DMS53 (cell line): ENCODE results near the gene PRKN.

Experiments used
- DNase-seq: peaks from one replicate; lab custom pipeline; 2025; lab: John Stamatoyannopoulos, UW

Gene PRKN

DNA sequence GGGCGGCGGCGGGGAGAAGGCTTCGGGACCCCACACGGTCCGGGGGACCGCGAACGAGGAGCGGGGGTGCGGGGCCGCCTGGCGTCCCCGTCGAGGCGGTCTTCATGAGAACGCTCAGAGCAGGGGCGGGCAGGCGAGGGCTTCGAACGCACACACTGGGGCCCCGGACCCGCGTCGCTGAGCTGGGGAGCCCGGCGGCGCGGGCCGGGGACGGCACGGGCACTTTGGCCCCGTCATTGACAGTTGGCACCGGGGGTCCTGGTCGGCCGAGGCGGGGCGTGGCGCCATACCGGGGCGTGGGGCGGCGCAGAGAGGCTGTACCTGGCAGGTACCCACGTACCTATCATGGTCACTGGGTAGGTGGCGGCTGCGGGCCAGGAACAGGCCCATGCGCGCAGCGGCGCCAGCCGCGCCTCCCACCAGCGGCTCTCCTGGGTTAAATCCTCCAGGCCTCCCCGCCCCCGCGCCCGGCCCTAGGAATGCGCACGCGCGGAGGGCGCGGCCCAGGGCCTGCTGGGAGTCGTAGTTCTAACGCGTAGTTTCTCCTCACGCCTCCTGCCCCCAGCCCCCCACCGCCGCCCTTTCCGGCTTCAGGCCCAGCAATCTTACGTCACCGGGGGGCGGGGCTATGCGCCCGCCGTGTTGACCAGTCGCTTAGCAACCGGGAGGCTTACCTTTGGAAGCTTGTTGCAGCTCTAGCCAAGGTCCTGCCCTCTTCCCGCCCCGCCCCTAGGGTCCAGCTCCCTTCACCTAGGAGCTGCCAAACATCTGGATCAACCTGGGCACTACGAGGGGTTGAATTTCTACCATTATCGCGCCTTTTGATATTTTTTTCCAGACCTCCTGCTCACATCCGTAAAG lies at the start of gene PRKN, which contains the start of gene PACRG:
Gene PRKN (minus strand): TSS at position 445 of the 861 bp plus-strand sequence.
Gene PACRG (plus strand): TSS at position 653 of the 861 bp plus-strand sequence.
- peak; percentile 99 for DNase-seq

DNA sequence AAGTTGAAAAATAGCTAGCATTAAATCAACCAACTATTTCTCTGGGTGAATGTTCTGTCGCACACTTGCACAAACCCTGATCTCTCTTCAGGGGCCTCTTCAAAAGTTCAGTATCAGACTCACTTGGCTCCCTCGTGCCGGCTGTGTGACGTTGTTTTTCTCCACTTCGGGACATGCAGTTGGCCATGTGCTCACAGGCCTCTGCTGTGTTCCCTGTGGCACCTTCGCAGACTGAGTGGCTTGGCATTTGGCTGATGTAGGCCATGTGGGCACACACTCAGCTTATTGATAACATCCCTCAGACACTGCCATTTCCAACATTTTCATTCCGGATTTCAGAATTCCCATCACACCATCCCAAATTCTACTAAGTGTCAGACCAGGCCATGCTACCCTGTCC lies 49.5 kb upstream of the PRKN start:
- no peak for DNase-seq

GRCh38 chr6:162773996-162774395 lies 46.4 kb upstream of the PRKN start:
- DNase-seq = no peak

GRCh38 chr6:162772466-162772865 lies 44.9 kb upstream of the PRKN start:
- no peak for DNase-seq

GRCh38 chr6:162770955-162771354 lies 43.4 kb upstream of the PRKN start:
- no peak for DNase-seq

DNA sequence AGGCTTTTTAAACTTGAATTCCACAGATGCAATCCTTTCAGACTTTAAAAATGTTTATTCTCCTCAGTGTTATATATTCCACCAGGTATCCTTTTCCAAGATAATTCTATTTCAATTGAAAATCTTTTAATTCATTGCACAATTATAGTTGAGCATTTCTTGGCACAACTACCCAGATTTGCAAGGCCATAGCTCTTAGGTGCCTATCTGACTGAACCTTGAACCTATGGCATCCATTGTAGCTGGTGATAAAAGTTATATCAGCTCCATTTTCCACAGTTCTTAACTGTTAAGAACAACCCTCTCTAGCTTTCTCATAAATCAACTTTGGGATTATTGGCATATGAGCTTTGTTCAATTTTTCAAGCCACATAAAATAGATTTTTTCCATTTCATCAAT lies 42.6 kb upstream of the PRKN start:
- no peak for DNase-seq

DNA sequence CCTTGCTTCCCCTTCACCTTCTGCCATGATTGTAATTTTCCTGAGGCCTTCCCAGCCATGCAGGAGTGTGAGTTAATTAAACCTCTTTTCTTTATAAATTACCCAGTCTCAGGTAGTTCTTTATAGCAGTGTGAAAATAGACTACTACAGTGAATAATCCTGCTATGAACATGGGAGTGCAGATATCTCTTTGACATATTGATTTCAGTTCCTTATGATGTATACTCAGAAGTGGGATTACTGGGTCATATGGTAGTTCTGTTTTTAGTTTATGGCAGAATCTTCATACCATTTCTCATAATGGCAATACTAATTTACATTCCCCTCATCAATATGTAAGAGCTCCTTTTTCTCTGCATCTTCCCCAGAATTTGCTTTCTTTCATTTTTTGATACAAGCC lies 26.2 kb upstream of the PRKN start:
- DNase-seq = no peak

DNA sequence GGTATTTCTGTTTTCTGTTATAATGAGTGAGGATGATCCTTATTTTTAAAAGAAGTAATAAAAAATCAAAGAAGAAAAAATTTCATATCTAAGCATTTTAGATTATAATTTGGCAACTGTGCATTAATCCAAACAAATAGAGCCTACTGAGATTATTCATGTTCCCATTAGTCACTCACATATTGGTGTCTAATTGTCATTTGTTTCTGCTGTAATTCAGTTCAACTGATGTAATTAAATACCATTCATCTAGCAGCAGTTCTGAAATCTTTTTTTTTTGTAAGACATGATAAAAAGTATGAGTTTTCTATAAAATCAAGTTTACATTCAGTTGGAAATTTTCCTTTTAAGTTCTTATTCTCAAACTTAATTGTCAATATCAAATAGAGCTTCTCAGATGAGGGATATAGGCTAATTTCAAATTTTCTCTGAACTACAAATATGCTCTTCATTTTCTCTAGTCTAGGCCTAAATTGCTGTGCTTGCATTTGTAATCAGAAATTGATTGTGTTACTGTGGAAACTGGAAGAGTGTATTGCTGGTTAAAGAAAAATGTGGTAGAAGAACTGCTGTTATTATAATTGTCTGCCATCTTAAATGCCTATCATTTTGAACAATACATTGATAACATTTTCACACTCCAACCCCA lies 23.8 kb upstream of the PRKN start:
- no peak for DNase-seq

DNA sequence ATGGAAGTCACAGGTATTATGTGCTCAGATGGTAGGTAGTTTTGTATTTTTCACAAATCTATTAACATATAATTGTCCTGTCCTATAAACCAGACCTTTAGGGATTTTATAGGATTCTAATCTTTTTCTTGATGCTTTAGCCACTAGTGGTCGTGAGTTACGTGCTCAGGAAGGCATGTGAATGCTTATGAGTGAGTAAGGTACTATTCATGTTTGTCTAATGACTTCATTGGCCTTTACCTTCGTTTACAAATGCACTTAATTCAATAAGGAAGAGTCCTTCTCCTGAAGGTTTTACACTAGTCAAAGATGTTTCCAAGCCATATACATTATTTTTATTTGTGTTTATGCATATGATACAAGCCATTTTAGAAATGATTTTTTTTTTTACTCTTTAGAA lies 23.2 kb upstream of the PRKN start:
- DNase-seq = peak; percentile 82

- DNase-seq = no peak
Measured at GRCh38 chr6:162736961-162737360, 9.4 kb upstream of the PRKN start.

GRCh38 chr6:162733489-162733888 lies 5.9 kb upstream of the PRKN start:
- no peak for DNase-seq

DNA sequence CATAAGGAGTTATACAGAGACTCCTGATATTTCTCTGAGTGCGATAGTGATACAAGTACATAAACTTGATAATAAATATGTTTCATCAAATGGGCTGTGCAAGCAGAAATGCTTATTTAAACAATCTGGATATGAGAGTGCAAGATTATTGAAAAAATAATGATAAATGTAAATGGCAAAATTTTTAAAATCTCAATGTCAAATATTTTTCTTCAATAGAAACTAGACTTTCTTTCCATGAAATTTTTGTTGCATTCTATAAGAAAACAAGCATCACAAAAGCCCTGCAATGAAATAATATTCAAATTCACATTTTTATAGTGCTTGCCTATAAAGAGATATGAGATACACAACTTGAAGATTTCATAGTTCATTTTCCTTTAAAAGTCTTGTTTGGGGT lies 2.9 kb upstream of the PRKN start:
- DNase-seq = no peak

- DNase-seq = no peak
Measured at GRCh38 chr6:162728706-162729105, 1.1 kb upstream of the PRKN start.

- DNase-seq = peak; percentile 68
Measured at GRCh38 chr6:162728197-162728596, 631 bp upstream of the PRKN start.

- peak; percentile 54 for DNase-seq
Measured at GRCh38 chr6:162726947-162727321, 632 bp downstream of the PRKN start.

DNA sequence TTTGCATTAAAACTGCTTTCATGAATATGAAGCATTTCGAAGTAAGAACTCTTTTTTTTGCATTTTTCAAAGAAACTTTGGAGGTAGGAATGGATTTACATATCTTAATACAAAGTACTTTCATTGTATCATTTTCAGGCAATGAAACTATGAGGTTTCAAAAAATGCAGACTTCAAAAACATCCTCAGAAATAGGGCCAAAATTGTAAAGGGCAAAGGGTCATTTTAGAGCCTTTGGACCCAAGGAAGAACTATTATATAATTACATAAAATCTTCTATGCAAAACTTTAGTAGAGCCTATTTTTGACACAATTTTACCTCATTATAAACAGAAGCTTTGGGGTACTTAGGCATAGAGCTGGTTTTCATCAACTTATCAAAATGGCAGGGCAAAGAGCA lies 4.9 kb downstream of the PRKN start:
- no peak for DNase-seq

GRCh38 chr6:162722226-162722625 lies 5.3 kb downstream of the PRKN start:
- no peak for DNase-seq

DNA sequence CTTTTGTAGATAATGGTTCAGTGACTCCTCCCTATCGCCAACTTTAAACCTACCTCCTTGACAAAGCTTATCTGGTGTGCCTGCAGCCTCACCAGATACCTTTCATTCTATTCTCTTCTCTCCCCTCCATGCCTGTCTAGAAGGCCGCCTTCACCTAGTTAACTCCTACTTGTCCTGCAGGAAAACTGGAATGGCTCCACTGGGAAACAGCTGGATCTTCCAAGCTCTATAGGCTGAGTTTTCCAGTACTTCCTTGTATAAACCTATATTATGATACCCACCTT lies 6.2 kb downstream of the PRKN start:
- no peak for DNase-seq

DNA sequence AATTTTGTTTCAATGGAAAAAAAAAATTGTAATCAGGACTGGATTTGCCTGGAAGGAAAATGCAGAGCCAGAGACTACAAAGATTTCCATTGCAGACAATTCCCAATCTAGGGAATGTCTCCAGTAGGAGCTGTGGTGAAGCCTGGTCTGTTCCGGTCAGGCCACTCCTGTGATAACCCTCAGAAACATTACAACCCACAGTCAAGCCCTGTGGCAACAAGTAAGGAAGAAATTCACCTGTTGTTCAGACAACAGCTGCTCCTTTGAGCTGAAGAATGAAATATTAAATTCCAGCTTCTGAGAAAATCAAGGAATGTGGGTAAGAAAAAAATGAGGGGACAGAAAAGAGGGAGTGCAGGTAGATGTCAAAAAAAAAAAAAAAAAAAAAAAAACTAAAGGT lies 8.0 kb downstream of the PRKN start:
- no peak for DNase-seq

DNA sequence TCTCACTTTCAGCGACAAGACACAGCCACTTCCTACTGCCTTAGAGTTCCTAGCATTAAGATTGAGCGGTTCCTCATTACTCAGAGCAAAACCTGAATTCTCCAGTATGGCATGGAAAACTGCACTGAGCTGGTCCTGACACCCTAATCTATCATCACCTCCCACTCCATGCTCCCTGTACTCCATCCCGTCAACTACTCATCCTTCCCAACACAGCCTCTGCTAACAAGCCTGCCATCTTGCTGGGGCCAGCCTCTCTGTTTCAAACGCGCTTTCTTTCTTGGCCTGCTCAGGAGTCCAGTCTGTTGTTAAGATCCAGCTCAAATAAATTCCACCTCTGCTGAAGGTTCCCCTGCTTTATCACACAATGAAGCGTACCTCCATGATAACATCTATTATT lies 12.0 kb downstream of the PRKN start:
- no peak for DNase-seq

GRCh38 chr6:162713974-162714780 lies 13.4 kb downstream of the PRKN start:
- DNase-seq = no peak

- no peak for DNase-seq
Measured at GRCh38 chr6:162712694-162713093, 14.9 kb downstream of the PRKN start.

- no peak for DNase-seq
Measured at GRCh38 chr6:162711376-162711775, 16.2 kb downstream of the PRKN start.
